Measurements from ENCODE around the gene HNRNPA1L2. TPM values are rescaled to one million over a fixed set of nuclear protein-coding genes. Genes with fewer than 3 reads are reported as not detected.
A peak's percentile ranks its signal among the peaks of the same experiment; 100 is the strongest.

HNRNPA1L2 gene
- total and polyA plus RNA-seq, 2 of the 8 experiments (the other 6 are each of a cell fraction or from before 2014, with no cell fraction given): 3.7 to 8.9 TPM

DNA sequence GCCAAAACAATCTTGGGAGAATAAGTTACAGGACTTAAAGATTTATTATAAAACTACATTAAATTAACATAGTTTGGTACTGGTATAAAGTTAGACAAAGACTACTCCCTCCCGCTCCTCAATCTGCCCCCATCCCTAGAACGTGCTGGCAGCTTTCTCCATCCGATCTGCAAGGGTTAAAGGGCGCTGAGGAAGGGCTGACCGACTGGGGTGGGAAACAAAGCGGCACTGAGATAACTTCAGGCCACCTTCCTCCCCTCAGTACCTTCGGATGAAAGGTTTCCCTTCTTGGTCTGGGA is 9.6 kb downstream of the HNRNPA1L2 start:
- ChIA-PET CTCF (ENCODE audit: partially characterized antibody) (interaction anchor here (0.7 to 4.4 kb wide), 11 partner anchors 13 to 487 kb away, joined by 3 to 25 read pairs (median 7); partner anchors contain the start of genes CNMD and PCDH8), POLR2A (ENCODE audit: partially characterized antibody) (interaction anchor here (0.8 to 3.1 kb wide), 24 partner anchors 10 to 549 kb away, joined by 3 to 34 read pairs (median 4); partner anchors contain the start of genes CNMD, HNRNPA1L2, PCDH8 and VPS36)
- Histone ChIP-seq H3K9me3 (ENCODE audit: insufficient read depth in 2 of 2, low read depth in 1 of 2, low read length in 1 of 2) (no peaks in the 10 kb centered on the region), H3K23ac (ENCODE audit: insufficient read length) (no peak overlapping the region), H3K27me3 (replicated peaks in 1 of 4; ENCODE audit: control insufficient read depth in 3 of 4, extremely low read depth in 1 of 4, insufficient read depth in 3 of 4, low read length in 3 of 4) (no peaks in the 10 kb centered on the region), H3K4ac (replicated peaks; ENCODE audit: insufficient read length, low read depth, low read length) (peak overlapping the region; percentile 80), H4K20me1 (replicated peaks in 1 of 2; ENCODE audit: control insufficient read depth in 1 of 2, insufficient read depth in 2 of 2, low read length in 2 of 2) (peaks cover 0 to 2% of the 10 kb centered on the region in 2 experiments), H2AK5ac (ENCODE audit: low read depth, low read length) (no peak overlapping the region), H3K23me2 (ENCODE audit: low read depth, low read length) (peaks cover 6% of the 10 kb centered on the region; the same call in 1 of the 2 replicates), H4K8ac (ENCODE audit: extremely low read depth, insufficient read depth, low read length) (peak overlapping the region; percentile 98; the same call in 1 of the 2 replicates), H2BK12ac (ENCODE audit: low read depth, low read length) (peak overlapping the region; percentile 34; the same call in 1 of the 2 replicates), H2AFZ (ENCODE audit: low read length) (peak overlapping the region; percentile 79; the same call in 1 of the 2 replicates), H2BK120ac (replicated peaks; ENCODE audit: low read depth, low read length) (no peak overlapping the region), H4K5ac (ENCODE audit: insufficient read length, low read depth, low read length) (peak overlapping the region; percentile 98), H3K14ac (ENCODE audit: insufficient read length) (peak overlapping the region; percentile 4), H3K79me1 (ENCODE audit: low read depth, low read length) (peaks cover 4% of the 10 kb centered on the region), H3K36me3 (ENCODE audit: control insufficient read depth in 2 of 4, insufficient read depth in 4 of 4, low read length in 3 of 4) (peaks cover 0 to 28% (median 7%) of the 10 kb centered on the region in 4 experiments; a peak in 5 of 8 replicates), H2BK5ac (ENCODE audit: low read depth, low read length) (peak overlapping the region; percentile 99), H3K18ac (ENCODE audit: extremely low read depth, low read length) (peak overlapping the region; percentile 81; the same call in 1 of the 2 replicates), H2BK15ac (ENCODE audit: low read length) (no peak overlapping the region), H3K4me1 (replicated peaks in 1 of 4; ENCODE audit: control insufficient read depth in 3 of 4, insufficient read depth in 4 of 4, low read length in 3 of 4) (peaks cover 0 to 5% (median 0%) of the 10 kb centered on the region in 4 experiments; a peak in 3 of 7 replicates), H3K4me3 (ENCODE audit: extremely low read depth in 1 of 4, insufficient read depth in 2 of 4, low read depth in 3 of 4, low read length in 4 of 4) (peak overlapping the region; percentile 89 to 98 (median 95)), H3K9ac (replicated peaks in 1 of 4; ENCODE audit: extremely low read depth in 1 of 4, low read depth in 3 of 4, low read length in 3 of 4) (peak overlapping the region; percentile 99 to 100 (median 99)), H2BK20ac (ENCODE audit: low read length) (no peak overlapping the region), H4K91ac (replicated peaks; ENCODE audit: insufficient read length, low read length) (no peak overlapping the region), H3K79me2 (ENCODE audit: control insufficient read depth in 1 of 2, insufficient read depth in 2 of 2, low read length in 2 of 2) (peaks cover 23 to 64% of the 10 kb centered on the region in 2 experiments), H3K4me2 (ENCODE audit: insufficient read depth in 1 of 2, low read depth in 2 of 2, low read length in 2 of 2) (peak overlapping the region; percentile 64 to 94), H3K27ac (ENCODE audit: low read depth, low read length) (peak overlapping the region; percentile 99), H3K56ac (replicated peaks; ENCODE audit: insufficient read length, low read depth, low read length) (peak overlapping the region; percentile 2)
- WGBS, 2 experiments (ENCODE audit: extremely low coverage in 1 of 2, insufficient coverage in 1 of 2, insufficient read length in 1 of 2, insufficient replicate concordance in 2 of 2, low coverage in 1 of 2, low lambda C conversion rate in 2 of 2, missing lambda C conversion rate in 1 of 2): 1% methylated on average over 7 of the region's 7 CpGs; no CpG with 5 or more reads in 1 of the 2 experiments
- TF ChIP-seq GTF2F1 (IDR thresholded peaks at IDR 0.05; ENCODE audit: borderline replicate concordance, low read depth, low read length): 0 out of 2 replicates have a peak, but pooled peaks have one; percentile 36
- peak; percentile 3; the same call in 1 of the 2 replicates for TF ChIP-seq JUND (IDR thresholded peaks at IDR 0.05; ENCODE audit: low read length)
- peak; percentile 69; the same call in 1 of the 2 replicates for TF ChIP-seq POLR2AphosphoS5 (IDR thresholded peaks at IDR 0.05; ENCODE audit: low read depth, low read length)
- no peak for TF ChIP-seq RFX5 (IDR thresholded peaks at IDR 0.05; ENCODE audit: borderline replicate concordance, low read depth, low read length)
- TF ChIP-seq HDAC6 (IDR thresholded peaks at IDR 0.05; ENCODE audit: low read depth, low read length): no peak
- TF ChIP-seq SAP30 (IDR thresholded peaks at IDR 0.05; ENCODE audit: insufficient read depth, insufficient replicate concordance, low read length): peak; percentile 52
- TF ChIP-seq TAF7 (optimal IDR thresholded peaks at IDR 0.05; ENCODE audit: borderline replicate concordance, low read depth, low read length): peak; percentile 67
- 0 out of 4 replicates have a peak, but pooled peaks of 1 of the 2 experiments have one; percentile 7 for TF ChIP-seq SIN3A (conservative IDR thresholded peaks at IDR 0.05 in 1 of 2, IDR thresholded peaks at IDR 0.05 in 1 of 2; ENCODE audit: low read depth in 1 of 2, low read length in 2 of 2)
- no peak for FAIRE-seq
- DNase-seq (ENCODE audit: low read depth in 1 of 2, low spot score in 2 of 2): no peak

Data from H1 (cell line).